ENCODE results near the gene L3MBTL4. TPM values are rescaled to one million over a fixed set of nuclear protein-coding genes. Genes with fewer than 3 reads are reported as not detected.

The L3MBTL4 gene
- total RNA-seq, 1 experiment from 2014 or later, result 0.87 TPM

DNA sequence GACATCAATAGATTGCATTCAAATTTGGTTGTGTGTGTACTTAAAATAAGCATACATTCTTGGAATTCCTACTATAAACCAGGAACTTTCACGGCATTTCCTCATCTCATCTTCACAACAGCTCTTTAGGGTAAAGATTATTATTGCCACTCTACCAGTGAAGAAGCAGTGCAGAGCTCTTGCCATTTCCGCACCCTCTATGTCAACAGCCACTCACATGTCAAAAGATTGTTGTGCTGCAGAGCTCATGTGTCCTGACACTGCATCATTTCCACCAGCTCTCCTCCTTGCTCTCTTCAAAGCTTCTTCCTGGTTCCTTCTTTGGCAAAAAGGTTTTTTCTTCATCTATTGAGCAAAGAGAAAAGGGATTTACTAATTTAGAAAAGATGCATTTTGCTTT is 26.5 kb upstream of the L3MBTL4 start:
- Histone ChIP-seq H3K36me3 (ENCODE audit: control insufficient read depth, insufficient read depth, low read length) (no peaks in the 10 kb centered on the region), H3K4me1 (ENCODE audit: control insufficient read depth, insufficient read depth, low read length) (no peaks in the 10 kb centered on the region), H3K27me3 (ENCODE audit: control insufficient read depth, insufficient read depth, low read length) (no peaks in the 10 kb centered on the region), H3K9me3 (ENCODE audit: control insufficient read depth, insufficient read depth, low read depth, low read length) (no peaks in the 10 kb centered on the region), H3K27ac (ENCODE audit: low read length) (no peak overlapping the region), H3K4me3 (ENCODE audit: low read depth in 2 of 2, low read length in 2 of 2) (no peak overlapping the region)
- TF ChIP-seq, protein P1, sequence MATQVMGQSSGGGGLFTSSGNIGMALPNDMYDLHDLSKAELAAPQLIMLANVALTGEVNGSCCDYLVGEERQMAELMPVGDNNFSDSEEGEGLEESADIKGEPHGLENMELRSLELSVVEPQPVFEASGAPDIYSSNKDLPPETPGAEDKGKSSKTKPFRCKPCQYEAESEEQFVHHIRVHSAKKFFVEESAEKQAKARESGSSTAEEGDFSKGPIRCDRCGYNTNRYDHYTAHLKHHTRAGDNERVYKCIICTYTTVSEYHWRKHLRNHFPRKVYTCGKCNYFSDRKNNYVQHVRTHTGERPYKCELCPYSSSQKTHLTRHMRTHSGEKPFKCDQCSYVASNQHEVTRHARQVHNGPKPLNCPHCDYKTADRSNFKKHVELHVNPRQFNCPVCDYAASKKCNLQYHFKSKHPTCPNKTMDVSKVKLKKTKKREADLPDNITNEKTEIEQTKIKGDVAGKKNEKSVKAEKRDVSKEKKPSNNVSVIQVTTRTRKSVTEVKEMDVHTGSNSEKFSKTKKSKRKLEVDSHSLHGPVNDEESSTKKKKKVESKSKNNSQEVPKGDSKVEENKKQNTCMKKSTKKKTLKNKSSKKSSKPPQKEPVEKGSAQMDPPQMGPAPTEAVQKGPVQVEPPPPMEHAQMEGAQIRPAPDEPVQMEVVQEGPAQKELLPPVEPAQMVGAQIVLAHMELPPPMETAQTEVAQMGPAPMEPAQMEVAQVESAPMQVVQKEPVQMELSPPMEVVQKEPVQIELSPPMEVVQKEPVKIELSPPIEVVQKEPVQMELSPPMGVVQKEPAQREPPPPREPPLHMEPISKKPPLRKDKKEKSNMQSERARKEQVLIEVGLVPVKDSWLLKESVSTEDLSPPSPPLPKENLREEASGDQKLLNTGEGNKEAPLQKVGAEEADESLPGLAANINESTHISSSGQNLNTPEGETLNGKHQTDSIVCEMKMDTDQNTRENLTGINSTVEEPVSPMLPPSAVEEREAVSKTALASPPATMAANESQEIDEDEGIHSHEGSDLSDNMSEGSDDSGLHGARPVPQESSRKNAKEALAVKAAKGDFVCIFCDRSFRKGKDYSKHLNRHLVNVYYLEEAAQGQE (IDR thresholded peaks at IDR 0.05; ENCODE audit: insufficient read depth in 1 of 2, low read depth in 2 of 2, low read length in 1 of 2), result no peak
- TF ChIP-seq TCF7L2 (IDR thresholded peaks at IDR 0.05; ENCODE audit: low read depth, low read length) (no peak), POLR2AphosphoS5 (IDR thresholded peaks at IDR 0.05; ENCODE audit: low read depth, low read length) (no peak), SIN3A (IDR thresholded peaks at IDR 0.05; ENCODE audit: borderline replicate concordance, insufficient read depth, low read depth, low read length) (no peak)
- TF ChIP-seq, protein P2, sequence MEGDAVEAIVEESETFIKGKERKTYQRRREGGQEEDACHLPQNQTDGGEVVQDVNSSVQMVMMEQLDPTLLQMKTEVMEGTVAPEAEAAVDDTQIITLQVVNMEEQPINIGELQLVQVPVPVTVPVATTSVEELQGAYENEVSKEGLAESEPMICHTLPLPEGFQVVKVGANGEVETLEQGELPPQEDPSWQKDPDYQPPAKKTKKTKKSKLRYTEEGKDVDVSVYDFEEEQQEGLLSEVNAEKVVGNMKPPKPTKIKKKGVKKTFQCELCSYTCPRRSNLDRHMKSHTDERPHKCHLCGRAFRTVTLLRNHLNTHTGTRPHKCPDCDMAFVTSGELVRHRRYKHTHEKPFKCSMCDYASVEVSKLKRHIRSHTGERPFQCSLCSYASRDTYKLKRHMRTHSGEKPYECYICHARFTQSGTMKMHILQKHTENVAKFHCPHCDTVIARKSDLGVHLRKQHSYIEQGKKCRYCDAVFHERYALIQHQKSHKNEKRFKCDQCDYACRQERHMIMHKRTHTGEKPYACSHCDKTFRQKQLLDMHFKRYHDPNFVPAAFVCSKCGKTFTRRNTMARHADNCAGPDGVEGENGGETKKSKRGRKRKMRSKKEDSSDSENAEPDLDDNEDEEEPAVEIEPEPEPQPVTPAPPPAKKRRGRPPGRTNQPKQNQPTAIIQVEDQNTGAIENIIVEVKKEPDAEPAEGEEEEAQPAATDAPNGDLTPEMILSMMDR (IDR thresholded peaks at IDR 0.05), result no peak
- DNase-seq (ENCODE audit: low read depth, low spot score) (no peak), ATAC-seq (no peak)
- POLR2A ChIA-PET, result no interaction called here
- CTCF ChIA-PET, result no interaction called here
- intact Hi-C loops (cut with micrococcal nuclease; ENCODE audit: unreplicated experiment) (no loop called here), in situ Hi-C loops (cut with HindIII; ENCODE audit: low pct_unique_long_range_greater_than_20kb, low sequenced_read_pairs) (no loop called here)
- no TSS peak for BruUV-seq (replicated peaks)

DNA sequence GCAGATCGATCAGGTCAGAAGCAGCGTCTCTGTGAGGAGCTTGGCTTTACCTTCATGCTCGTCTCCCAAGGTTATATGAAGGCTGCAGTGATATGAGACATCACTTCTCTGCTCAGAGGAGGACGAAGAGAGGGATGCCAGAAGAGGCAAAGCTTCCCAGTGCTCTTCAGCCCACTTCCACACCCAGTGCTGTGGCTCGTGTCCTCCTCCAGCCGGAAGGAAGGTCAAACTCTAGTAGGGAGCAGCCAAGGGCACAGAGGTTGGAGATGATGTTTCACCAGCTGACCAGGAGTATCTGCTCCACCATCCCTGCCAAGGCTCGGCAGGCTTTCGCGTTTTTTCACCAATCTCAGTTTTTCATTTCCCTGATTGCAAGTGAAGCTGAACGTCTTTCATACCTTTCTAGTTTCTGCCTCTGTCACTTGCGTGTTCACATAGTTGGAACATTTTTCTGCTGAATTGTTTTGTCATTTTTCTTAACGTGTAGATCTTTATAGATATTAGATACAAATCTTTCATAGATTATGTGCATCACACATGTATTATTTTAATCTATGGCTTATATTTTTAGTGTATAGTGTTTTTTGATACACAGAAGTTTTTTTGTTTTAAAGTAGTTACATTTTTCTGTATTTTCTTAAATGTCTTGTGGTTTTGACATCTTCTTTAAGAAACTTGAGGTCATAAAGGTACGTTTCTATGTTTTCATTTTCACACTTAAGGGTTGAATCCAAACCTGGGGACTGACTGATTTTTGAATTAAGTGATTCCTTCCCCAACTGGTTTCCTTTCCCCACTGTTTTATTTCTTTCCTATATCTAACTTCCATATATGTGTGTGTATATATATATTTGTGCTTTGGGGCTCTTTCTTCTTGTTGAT is 23.5 kb upstream of the L3MBTL4 start:
- H3K9me3 ChIP-seq (ENCODE audit: control insufficient read depth, insufficient read depth, low read depth, low read length), result no peaks in the 10 kb centered on the region
- intact Hi-C loops (cut with micrococcal nuclease; ENCODE audit: unreplicated experiment), result no loop called here
- POLR2A ChIA-PET, result no interaction called here

More for the DNA sequence above, 23.5 kb upstream of the L3MBTL4 start:
- H3K36me3 ChIP-seq (ENCODE audit: control insufficient read depth, insufficient read depth, low read length), result no peaks in the 10 kb centered on the region
- DNase-seq (ENCODE audit: low read depth, low spot score) (no peak), ATAC-seq (no peak)
- H3K27me3 ChIP-seq (ENCODE audit: control insufficient read depth, insufficient read depth, low read length), result no peaks in the 10 kb centered on the region
- H3K4me1 ChIP-seq (ENCODE audit: control insufficient read depth, insufficient read depth, low read length), result no peaks in the 10 kb centered on the region
- TF ChIP-seq TCF7L2 (IDR thresholded peaks at IDR 0.05; ENCODE audit: low read depth, low read length) (no peak), SIN3A (IDR thresholded peaks at IDR 0.05; ENCODE audit: borderline replicate concordance, insufficient read depth, low read depth, low read length) (no peak), POLR2AphosphoS5 (IDR thresholded peaks at IDR 0.05; ENCODE audit: low read depth, low read length) (no peak)
- TF ChIP-seq, protein P2 (IDR thresholded peaks at IDR 0.05), result no peak
- TF ChIP-seq, protein P1 (IDR thresholded peaks at IDR 0.05; ENCODE audit: insufficient read depth in 1 of 2, low read depth in 2 of 2, low read length in 1 of 2), result no peak
- CTCF ChIA-PET, result no interaction called here
- peak overlapping the region in 1 of 2 experiments; percentile 30; a peak in 2 of 4 replicates for H3K4me3 ChIP-seq (ENCODE audit: low read depth in 2 of 2, low read length in 2 of 2)
- H3K27ac ChIP-seq (ENCODE audit: low read length), result no peak overlapping the region
- BruUV-seq (replicated peaks), result no TSS peak
- in situ Hi-C loops (cut with HindIII; ENCODE audit: low pct_unique_long_range_greater_than_20kb, low sequenced_read_pairs), result no loop called here

Measured in Panc1 (cell line).